Body of pancreas (tissue), 4 donors: Measurements from ENCODE around the gene SYT11.

Source experiments
- CTCF ChIP-seq, 7 experiments: fragments of 450-650 bp in 4 of 7; fragments of 200-600 bp in 3 of 7; sonication (generic) in 3 of 7; IDR thresholded peaks; one replicate each; pipeline ENCODE4 v1.5.1; 2016 to 2019; ENCODE audit warnings: antibody characterized with exemption in 7 of 7
- POLR2A ChIP-seq, 3 donors: fragments of 450-650 bp; IDR thresholded peaks; one replicate each; pipeline ENCODE4 v1.6.1; 2016; ENCODE audit warnings: antibody characterized with exemption in 3 of 3, mild to moderate bottlenecking in 2 of 3

DNA sequence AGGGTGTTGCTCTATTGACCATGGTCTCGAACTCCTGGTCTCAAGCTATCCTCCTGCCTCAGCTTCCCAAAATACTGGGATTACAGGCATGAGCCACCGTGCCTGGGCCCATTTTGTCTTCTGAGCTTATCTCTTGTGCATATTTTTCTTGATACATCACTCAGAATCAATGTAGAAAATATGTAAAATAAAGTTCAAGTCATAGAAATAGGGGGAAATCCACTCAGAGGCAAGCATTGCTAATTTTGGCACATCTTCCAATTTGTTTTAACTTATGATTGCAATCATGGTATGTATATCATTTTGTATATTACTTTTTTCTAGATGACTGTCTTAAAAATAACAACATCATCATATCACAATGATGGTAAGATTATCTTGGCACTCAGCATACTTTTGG, 30.2 kb downstream of the SYT11 start:
- TF ChIP-seq CTCF (IDR thresholded peaks at IDR 0.05) (no peak), POLR2A (IDR thresholded peaks at IDR 0.05) (no peak)
